ENCODE data around the gene SYNE2.
"Not testable (repeated sequence)": the region's sequence is repeated elsewhere in the genome, so short reads cannot be mapped to it uniquely, and the experiment has no call there.

SYNE2 gene

GRCh38 chr14:64089920-64090319 lies 237.1 kb downstream of the SYNE2 start:
- DNase-seq = no peak

DNA sequence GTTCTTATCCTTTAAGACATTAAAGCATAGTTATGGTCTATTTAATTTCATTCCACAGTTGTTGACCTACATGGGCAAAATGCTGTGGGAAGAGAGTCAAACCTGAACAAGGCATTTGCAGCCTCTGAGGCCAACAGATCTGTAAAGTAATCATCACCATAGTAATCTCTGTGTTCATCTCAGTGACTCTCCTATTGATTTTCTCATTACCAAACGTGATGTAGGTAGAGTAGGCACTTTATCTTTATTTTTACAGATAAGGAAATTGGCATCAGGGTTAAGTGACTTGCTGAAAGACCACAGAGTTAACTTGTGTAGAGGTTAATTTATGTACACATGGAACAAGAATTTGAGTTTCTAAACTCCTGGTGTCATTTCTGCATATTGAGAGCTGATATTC lies 238.4 kb downstream of the SYNE2 start:
- DNase-seq = no peak

- DNase-seq = no peak
These were observed 239.5 kb downstream of the SYNE2 start for GRCh38 chr14:64092338-64092737.

GRCh38 chr14:64092940-64093339 lies 240.1 kb downstream of the SYNE2 start:
- DNase-seq = no peak

GRCh38 chr14:64095620-64096019 lies 242.8 kb downstream of the SYNE2 start:
- DNase-seq = peak; percentile 8

GRCh38 chr14:64098120-64098519 lies 245.3 kb downstream of the SYNE2 start:
- DNase-seq = no peak

GRCh38 chr14:64107438-64107837 lies 254.6 kb downstream of the SYNE2 start:
- DNase-seq = no peak

- DNase-seq = no peak
These were observed 257.2 kb downstream of the SYNE2 start for GRCh38 chr14:64109819-64110554.

DNA sequence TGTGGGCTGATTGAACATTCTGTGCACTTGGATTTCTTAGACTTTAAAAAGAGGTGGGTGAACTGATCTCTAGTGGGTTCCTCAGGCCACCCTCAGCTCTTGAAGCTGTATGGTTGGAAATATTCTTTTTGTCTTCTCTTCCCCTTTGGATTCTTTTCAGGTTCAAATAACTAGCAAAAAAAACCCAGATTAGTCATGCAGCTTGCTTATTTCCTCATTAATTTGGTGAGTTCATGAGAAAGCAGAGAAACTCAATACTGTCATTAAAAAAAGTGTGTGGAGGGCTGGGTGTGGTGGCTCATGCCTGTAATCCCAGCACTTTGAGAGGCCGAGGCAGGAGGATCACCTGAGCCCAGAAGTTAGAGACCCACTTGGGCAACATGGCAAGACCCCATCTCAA lies 258.0 kb downstream of the SYNE2 start:
- DNase-seq = no peak

- DNase-seq = no peak
These were observed 260.3 kb downstream of the SYNE2 start for GRCh38 chr14:64112867-64113678.

- no peak for DNase-seq
These were observed 261.4 kb downstream of the SYNE2 start for GRCh38 chr14:64114166-64114565.

DNA sequence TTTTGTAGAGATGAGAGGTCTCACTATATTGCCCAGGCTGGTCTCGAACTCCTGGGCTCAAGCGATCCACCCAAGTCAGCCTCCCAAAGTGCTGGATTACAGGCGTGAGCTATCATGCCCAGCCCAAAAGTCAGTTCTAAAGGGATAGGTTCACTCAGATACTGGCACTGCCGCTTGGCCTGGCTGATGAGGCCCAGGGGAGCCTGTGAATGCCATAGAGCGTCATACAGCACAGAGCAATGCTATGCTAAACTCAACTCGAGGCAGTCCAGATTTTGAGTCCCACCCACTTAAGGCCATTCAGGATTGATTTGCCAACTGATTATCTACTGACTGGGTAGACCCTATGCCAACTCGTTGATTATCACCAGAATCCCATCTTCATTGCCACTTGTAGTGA lies 262.0 kb downstream of the SYNE2 start:
- DNase-seq = no peak

DNA sequence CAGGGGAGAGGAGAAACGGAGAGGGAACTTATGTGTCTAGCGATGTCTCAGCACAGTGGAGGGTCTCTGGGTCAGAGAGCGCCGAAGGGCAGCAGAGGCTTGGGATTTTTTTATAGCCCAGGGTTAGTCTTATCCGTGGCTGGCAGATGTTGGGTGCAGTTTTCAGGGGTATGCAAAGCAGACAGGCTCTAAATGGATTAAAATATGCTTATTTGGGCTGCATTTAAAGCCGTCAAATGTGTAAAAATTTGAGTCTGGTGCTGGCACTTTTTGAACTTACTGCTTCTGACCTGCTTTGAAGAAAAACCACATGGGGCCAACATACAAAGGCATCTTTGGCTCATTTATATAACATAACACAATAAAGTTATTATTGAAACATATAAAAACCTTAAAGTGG lies 262.6 kb downstream of the SYNE2 start:
- no peak for DNase-seq

DNA sequence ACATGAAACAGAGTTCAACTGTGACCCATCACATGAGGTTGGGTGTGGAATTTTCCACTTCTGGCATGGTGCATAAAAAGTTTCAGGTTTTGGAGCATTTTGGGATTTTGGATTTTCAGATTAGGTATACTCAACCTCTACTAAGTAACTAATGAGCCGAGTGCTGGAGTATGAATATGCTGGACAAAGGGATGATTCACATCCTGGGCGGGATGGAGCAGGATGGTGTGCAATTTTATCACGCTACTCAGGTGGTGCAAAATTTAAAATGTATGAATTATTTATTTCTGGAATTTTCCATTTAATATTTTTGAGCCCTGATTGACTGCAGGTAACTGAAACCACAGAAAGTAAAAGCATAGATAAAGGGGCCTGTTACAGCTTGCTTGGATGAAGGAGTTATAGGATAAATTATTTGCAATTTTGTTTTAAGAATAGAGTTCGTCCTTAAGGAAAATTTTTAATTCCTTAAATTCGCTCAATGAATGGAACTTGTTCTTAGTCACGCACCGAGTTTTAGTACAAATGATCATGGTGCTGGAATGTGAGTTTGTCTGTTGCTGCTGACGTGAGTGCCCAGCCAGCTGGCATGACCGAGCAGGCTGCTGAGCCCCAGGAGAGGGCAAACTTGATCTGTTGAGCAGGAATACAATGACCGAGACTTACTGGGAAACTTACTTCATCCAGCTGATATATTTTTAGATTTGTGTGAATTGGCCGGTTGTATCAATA lies 265.0 kb downstream of the SYNE2 start:
- DNase-seq = no peak

GRCh38 chr14:64118403-64118742 lies 265.6 kb downstream of the SYNE2 start:
- not testable (repeated sequence) for DNase-seq

DNA sequence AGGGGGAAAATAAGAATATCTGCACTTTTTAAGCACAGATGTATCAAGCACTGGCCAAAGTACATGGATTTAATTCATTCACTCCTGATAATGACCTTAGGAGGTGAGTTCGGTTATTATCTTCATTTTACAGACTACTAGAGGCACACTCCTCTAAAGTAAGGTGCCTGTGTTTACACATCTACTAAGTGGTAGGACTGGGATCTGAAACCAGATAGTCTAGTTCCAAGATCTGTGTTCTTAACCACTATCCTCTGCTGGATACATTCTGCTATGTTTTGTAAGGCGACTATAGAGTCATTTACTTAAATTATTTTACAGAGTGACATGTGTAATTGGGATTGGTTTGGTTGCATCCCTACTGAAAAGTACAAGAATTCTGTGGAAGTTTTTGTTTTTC lies 266.1 kb downstream of the SYNE2 start:
- DNase-seq = no peak

GRCh38 chr14:64119500-64119899 lies 266.7 kb downstream of the SYNE2 start:
- DNase-seq = peak; percentile 9

GRCh38 chr14:64119980-64120379 lies 267.2 kb downstream of the SYNE2 start:
- DNase-seq = no peak

GRCh38 chr14:64123241-64123822 lies 270.5 kb downstream of the SYNE2 start:
- DNase-seq = no peak

DNA sequence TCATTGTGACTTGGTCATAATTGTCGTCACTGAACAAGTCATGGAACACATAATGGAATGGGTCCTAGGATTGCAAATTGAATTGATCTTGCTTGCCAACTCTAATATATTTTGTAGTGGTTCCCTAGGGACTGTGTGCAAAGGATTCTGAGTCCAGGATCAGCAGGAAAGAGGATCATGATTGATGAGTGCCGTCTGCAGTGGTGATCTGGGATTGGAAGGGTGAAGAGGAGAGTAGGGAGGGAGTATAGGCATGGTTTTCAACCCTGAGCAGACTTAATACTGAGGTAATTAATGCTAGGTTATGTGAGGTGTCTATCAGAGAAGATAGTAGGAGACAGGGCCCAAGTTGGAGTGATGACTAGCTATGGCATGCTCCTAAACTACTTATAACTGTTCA lies 272.5 kb downstream of the SYNE2 start:
- DNase-seq = no peak

GRCh38 chr14:64126548-64126947 lies 273.7 kb downstream of the SYNE2 start:
- no peak for DNase-seq

DNA sequence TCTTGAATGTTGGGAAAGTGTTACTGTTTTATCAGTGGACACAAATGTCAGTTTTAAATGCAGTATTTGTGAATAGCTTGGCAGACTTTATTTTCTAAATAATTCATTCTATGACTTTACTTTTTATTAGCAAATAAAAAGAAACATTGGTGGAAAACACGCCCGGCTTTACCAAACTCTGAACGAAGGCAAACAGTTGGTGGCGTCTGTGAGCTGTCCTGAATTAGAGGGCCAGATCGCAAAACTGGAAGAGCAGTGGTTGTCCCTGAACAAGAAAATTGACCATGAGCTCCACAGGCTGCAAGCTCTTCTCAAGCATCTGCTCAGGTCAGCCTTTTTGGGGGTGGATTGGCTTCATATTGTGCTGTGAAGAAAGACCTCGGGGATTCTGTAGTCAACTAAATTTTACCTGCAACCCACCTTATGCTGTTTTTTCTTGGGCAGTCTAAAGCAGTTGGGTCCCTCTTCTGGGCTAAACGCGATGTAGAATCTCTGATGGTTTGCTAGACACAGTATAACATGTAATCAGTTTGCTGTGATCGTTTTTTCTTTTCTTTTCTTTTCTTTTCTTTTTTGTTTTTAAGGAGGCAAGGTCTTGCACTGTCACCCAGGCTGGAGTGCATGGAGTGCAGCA lies 285.0 kb downstream of the SYNE2 start:
- DNase-seq = no peak
